Immature natural killer cell (primary cell): ENCODE measurements around the gene MRPS16. TPM values are rescaled to one million over a fixed set of nuclear protein-coding genes. Genes with fewer than 3 reads are reported as not detected.

Experiments used
- DNase-seq, 3 donors: peaks; one replicate each; pipeline ENCODE4 v3.0.0; 2022; ENCODE audit warnings: mixed read lengths in 1 of 3
- H3K27ac Mint-ChIP-seq, 6 donors: one replicate each; pipeline ENCODE4 v1.8.0; 2020; ENCODE audit warnings: mixed read lengths in 6 of 6, mild to moderate bottlenecking in 5 of 6, inconsistent platforms in 4 of 6, moderate library complexity in 3 of 6
- H3K27me3 Mint-ChIP-seq, 3 donors: one replicate each; pipeline ENCODE4 v1.8.0; 2020 to 2021; ENCODE audit warnings: low read depth in 3 of 3, mild to moderate bottlenecking in 3 of 3, mixed read lengths in 3 of 3, moderate library complexity in 3 of 3, inconsistent platforms in 1 of 3
- H3K36me3 Mint-ChIP-seq, 3 donors: one replicate each; pipeline ENCODE4 v1.8.0; 2020; ENCODE audit warnings: mixed read lengths in 3 of 3, inconsistent platforms in 2 of 3, mild to moderate bottlenecking in 2 of 3
- H3K4me1 Mint-ChIP-seq, 2 donors: one replicate each; pipeline ENCODE4 v1.8.0; 2020; ENCODE audit warnings: inconsistent platforms in 2 of 2, mild to moderate bottlenecking in 2 of 2, mixed read lengths in 2 of 2, moderate library complexity in 1 of 2
- H3K4me3 Mint-ChIP-seq, 5 donors: one replicate each; pipeline ENCODE4 v1.8.0; 2020; ENCODE audit warnings: mild to moderate bottlenecking in 5 of 5, mixed read lengths in 5 of 5, inconsistent platforms in 3 of 5, moderate library complexity in 3 of 5
- H3K9me3 Mint-ChIP-seq, 6 donors: one replicate each; pipeline ENCODE4 v1.8.0; 2020; ENCODE audit warnings: mild to moderate bottlenecking in 6 of 6, mixed read lengths in 6 of 6, inconsistent platforms in 4 of 6, moderate library complexity in 3 of 6
- polyA plus RNA-seq, 3 donors: library from polyadenylated mRNA; unstranded; fragments of 300-500 nt; fragmentation: Illumina TruSeq; gene quantifications; one replicate each; pipeline ENCODE4 v1.2.3, GENCODE V29; 2021

The MRPS16 gene
- polyA plus RNA-seq, 3 donors from 2014 or later: 74.2 to 102 (median 98.9) TPM

DNA sequence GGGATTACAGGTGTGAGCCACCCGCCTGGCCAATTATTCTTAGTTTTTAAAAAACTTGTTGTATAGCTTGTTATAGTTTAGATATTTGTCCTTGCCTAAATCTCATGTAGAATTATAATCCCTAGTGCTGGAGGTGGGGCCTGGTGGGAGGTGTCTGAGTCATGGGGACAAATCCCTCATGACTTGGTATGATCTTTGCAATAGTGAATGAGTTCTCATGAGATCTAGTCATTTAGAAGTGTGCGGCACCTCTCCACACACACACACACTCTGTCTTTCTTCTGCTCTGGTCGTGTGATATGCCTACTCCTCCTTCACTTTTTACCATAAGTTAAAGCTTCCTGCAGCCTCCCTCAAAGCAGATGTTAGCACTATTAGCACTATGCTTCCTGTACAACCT is 47.4 kb downstream of the MRPS16 start:
- DNase-seq: no peak
- Mint-ChIP-seq H3K4me1 (no peaks in the 10 kb centered on the region), H3K9me3 (no peaks in the 10 kb centered on the region), H3K4me3 (no peak overlapping the region), H3K27ac (no peak overlapping the region), H3K27me3 (peaks cover 0 to 4% (median 1%) of the 10 kb centered on the region in 3 donors), H3K36me3 (peaks cover 0 to 21% (median 19%) of the 10 kb centered on the region in 3 donors)

Other genes with a start within 250 kb of the MRPS16 start
- 10 to 100 TPM; 16.9 to 26.5 (median 21.1) TPM for gene P4HA1, start 155.8 kb downstream of the MRPS16 start, polyA plus RNA-seq
- gene NUDT13, start 142.2 kb downstream of the MRPS16 start, polyA plus RNA-seq: 1 to 10 TPM in 1 of 3 donors, under 1 TPM in 1, not detected in 1; 0.77 to 1.2 TPM
- gene ECD, start 84.6 kb downstream of the MRPS16 start, polyA plus RNA-seq: 10 to 100 TPM; 26.3 to 41.8 (median 30.3) TPM
- 1 to 10 TPM; 4.0 to 4.9 (median 4.5) TPM for gene FAM149B1, start 84.5 kb downstream of the MRPS16 start, polyA plus RNA-seq
- 10 to 100 TPM; 26.4 to 27.6 (median 26.9) TPM for gene DNAJC9, start 5.4 kb downstream of the MRPS16 start, polyA plus RNA-seq
- under 1 TPM in 1 of 3 donors, not detected in 2; 0.16 TPM for gene CFAP70, start 106.2 kb upstream of the MRPS16 start, polyA plus RNA-seq
- 100 to 1,000 TPM; 119 to 234 (median 136) TPM for gene ANXA7, start 161.4 kb upstream of the MRPS16 start, polyA plus RNA-seq
- gene MSS51, start 180.9 kb upstream of the MRPS16 start, polyA plus RNA-seq: under 1 TPM in 2 of 3 donors, not detected in 1; 0.16 to 0.38 TPM
- gene PPP3CB, start 243.4 kb upstream of the MRPS16 start, polyA plus RNA-seq: 1 to 10 TPM; 6.9 to 8.7 (median 8.3) TPM